ENCODE results near the gene PCDH10. TPM values are rescaled to one million over a fixed set of nuclear protein-coding genes. Genes with fewer than 3 reads are reported as not detected.

The PCDH10 gene
- total RNA-seq, 4 donors from 2014 or later = 0.13 to 1.5 (median 0.50) TPM

- H3K27ac ChIP-seq = no peak overlapping the region
- no peak for DNase-seq
- no peaks in the 10 kb centered on the region for H3K9me3 ChIP-seq
- WGBS, 2 donors = 2 to 3% methylated on average over 23 to 24 of the region's 26 CpGs
- H3K4me1 ChIP-seq = peaks cover 32 to 48% of the 10 kb centered on the region in 2 donors
- H3K27me3 ChIP-seq = peaks cover 12% of the 10 kb centered on the region
- TF ChIP-seq CTCF (IDR thresholded peaks at IDR 0.05) (no peak), POLR2A (IDR thresholded peaks at IDR 0.05) (no peak)
- intact Hi-C loops (cut with DNase I) = no loop called here
- H3K4me3 ChIP-seq (replicated peaks in 1 of 3) = peak overlapping the region in 1 of 3 donors; percentile 13
- no peaks in the 10 kb centered on the region for H3K36me3 ChIP-seq
These were observed 3.3 kb downstream of the PCDH10 start for GRCh38 chr4:133152330-133152821.

- 6 to 7% methylated on average over 20 of the region's 20 CpGs for WGBS, 2 donors
- H3K4me3 ChIP-seq (replicated peaks in 1 of 3) = no peak overlapping the region
- DNase-seq = no peak
- peaks cover 26 to 42% of the 10 kb centered on the region in 2 donors for H3K4me1 ChIP-seq
- H3K27me3 ChIP-seq = peaks cover 12% of the 10 kb centered on the region
- TF ChIP-seq POLR2A (IDR thresholded peaks at IDR 0.05) = no peak
- no peak for TF ChIP-seq CTCF (IDR thresholded peaks at IDR 0.05)
- no peaks in the 10 kb centered on the region for H3K9me3 ChIP-seq
- intact Hi-C loops (cut with DNase I) = no loop called here
- no peaks in the 10 kb centered on the region for H3K36me3 ChIP-seq
- no peak overlapping the region for H3K27ac ChIP-seq
These were observed 3.9 kb downstream of the PCDH10 start for GRCh38 chr4:133152831-133153481.

- H3K27ac ChIP-seq = no peak overlapping the region
These were observed 5.6 kb downstream of the PCDH10 start for GRCh38 chr4:133154725-133155124.

GRCh38 chr4:133156096-133156495 lies 7.0 kb downstream of the PCDH10 start:
- 77 to 80% methylated on average over 5 of the region's 5 CpGs for WGBS, 2 donors
- Histone ChIP-seq H3K27ac (no peak overlapping the region), H3K4me1 (peaks cover 12 to 19% of the 10 kb centered on the region in 2 donors), H3K9me3 (no peaks in the 10 kb centered on the region), H3K36me3 (no peaks in the 10 kb centered on the region), H3K4me3 (replicated peaks in 1 of 3) (no peak overlapping the region), H3K27me3 (peaks cover 12% of the 10 kb centered on the region)
- intact Hi-C loops (cut with DNase I) = no loop called here
- TF ChIP-seq CTCF (IDR thresholded peaks at IDR 0.05) (no peak), POLR2A (IDR thresholded peaks at IDR 0.05) (no peak)
- DNase-seq = no peak

More at GRCh38 chr4:133154725-133155124, 5.6 kb downstream of the PCDH10 start:
- no peaks in the 10 kb centered on the region for H3K36me3 ChIP-seq
- peaks cover 12% of the 10 kb centered on the region for H3K27me3 ChIP-seq
- DNase-seq = peak in 1 of 2 donors; percentile 5
- no peak overlapping the region for H3K4me3 ChIP-seq (replicated peaks in 1 of 3)
- peaks cover 20 to 32% of the 10 kb centered on the region in 2 donors for H3K4me1 ChIP-seq
- 23 to 26% methylated on average over 4 of the region's 4 CpGs for WGBS, 2 donors
- intact Hi-C loops (cut with DNase I) = no loop called here
- TF ChIP-seq POLR2A (IDR thresholded peaks at IDR 0.05) (no peak), CTCF (IDR thresholded peaks at IDR 0.05) (peak in 4 of 6 experiments; percentile 18 to 56 (median 40))
- H3K9me3 ChIP-seq = no peaks in the 10 kb centered on the region

- TF ChIP-seq CTCF (IDR thresholded peaks at IDR 0.05) (no peak), POLR2A (IDR thresholded peaks at IDR 0.05) (no peak)
- Histone ChIP-seq H3K27me3 (peaks cover 11% of the 10 kb centered on the region), H3K4me1 (peaks cover 11 to 14% of the 10 kb centered on the region in 2 donors), H3K27ac (no peak overlapping the region), H3K9me3 (no peaks in the 10 kb centered on the region), H3K4me3 (replicated peaks in 1 of 3) (no peak overlapping the region), H3K36me3 (no peaks in the 10 kb centered on the region)
- DNase-seq = no peak
- WGBS, 2 donors = 84 to 93% methylated on average over 2 of the region's 2 CpGs
- intact Hi-C loops (cut with DNase I) = no loop called here
These were observed 7.5 kb downstream of the PCDH10 start for GRCh38 chr4:133156556-133156955.

Measured in thyroid gland (tissue), 4 donors.